Fibroblast of peridontal ligament (primary cell): ENCODE measurements around the gene FNDC8.
"Not testable (repeated sequence)": the region's sequence is repeated elsewhere in the genome, so short reads cannot be mapped to it uniquely, and the experiment has no call there.

Experiments
- DNase-seq: peaks from one replicate; pipeline ENCODE4 v3.0.0-alpha.2; 2010; ENCODE audit errors: extremely low read depth

The FNDC8 gene

GRCh38 chr17:35170968-35171771 lies 49.8 kb downstream of the FNDC8 start:
- DNase-seq = peak; percentile 73

- DNase-seq = peak; percentile 59
These were observed 50.4 kb downstream of the FNDC8 start for GRCh38 chr17:35171834-35172233.

- not testable (repeated sequence) for DNase-seq
These were observed 50.9 kb downstream of the FNDC8 start for GRCh38 chr17:35172321-35172720.

- DNase-seq = no peak
These were observed 53.5 kb downstream of the FNDC8 start for GRCh38 chr17:35174835-35175334.

- DNase-seq = no peak
These were observed 54.4 kb downstream of the FNDC8 start for GRCh38 chr17:35175638-35176415.

GRCh38 chr17:35176897-35177296 lies 55.5 kb downstream of the FNDC8 start:
- DNase-seq = no peak

- DNase-seq = not testable (repeated sequence)
These were observed 58.0 kb downstream of the FNDC8 start for GRCh38 chr17:35179379-35179778.
